ENCODE data around the gene LRMDA.

DNA sequence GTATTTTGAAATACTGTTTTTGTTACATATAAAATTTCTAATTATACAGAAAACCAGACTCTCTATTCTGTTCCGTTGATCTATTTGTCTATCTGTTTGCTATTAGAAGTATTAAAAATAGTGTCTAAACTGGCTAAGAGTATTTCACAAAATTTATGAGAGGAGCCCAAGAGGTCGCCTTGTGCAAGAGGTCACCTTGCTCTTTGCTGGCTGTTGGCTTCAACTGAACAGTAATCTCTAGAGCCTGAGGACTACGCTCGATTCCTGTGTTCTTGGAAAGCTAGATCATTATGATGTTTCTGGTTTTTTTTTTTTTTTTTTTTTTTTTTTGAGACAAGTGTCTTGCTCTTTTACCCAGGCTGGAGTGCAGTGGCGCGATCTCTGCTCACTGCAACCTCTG is 428.6 kb downstream of the LRMDA start:
- no peak for TF ChIP-seq POLR2AphosphoS5 (IDR thresholded peaks at IDR 0.05; ENCODE audit: insufficient read depth, low read depth, low read length)
- TF ChIP-seq, protein P1, sequence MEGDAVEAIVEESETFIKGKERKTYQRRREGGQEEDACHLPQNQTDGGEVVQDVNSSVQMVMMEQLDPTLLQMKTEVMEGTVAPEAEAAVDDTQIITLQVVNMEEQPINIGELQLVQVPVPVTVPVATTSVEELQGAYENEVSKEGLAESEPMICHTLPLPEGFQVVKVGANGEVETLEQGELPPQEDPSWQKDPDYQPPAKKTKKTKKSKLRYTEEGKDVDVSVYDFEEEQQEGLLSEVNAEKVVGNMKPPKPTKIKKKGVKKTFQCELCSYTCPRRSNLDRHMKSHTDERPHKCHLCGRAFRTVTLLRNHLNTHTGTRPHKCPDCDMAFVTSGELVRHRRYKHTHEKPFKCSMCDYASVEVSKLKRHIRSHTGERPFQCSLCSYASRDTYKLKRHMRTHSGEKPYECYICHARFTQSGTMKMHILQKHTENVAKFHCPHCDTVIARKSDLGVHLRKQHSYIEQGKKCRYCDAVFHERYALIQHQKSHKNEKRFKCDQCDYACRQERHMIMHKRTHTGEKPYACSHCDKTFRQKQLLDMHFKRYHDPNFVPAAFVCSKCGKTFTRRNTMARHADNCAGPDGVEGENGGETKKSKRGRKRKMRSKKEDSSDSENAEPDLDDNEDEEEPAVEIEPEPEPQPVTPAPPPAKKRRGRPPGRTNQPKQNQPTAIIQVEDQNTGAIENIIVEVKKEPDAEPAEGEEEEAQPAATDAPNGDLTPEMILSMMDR (IDR thresholded peaks at IDR 0.05; ENCODE audit: extremely low read depth in 1 of 2, insufficient read depth in 1 of 2, low read depth in 1 of 2, low read length in 2 of 2): no peak
- TF ChIP-seq, protein P2, sequence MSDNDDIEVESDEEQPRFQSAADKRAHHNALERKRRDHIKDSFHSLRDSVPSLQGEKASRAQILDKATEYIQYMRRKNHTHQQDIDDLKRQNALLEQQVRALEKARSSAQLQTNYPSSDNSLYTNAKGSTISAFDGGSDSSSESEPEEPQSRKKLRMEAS (IDR thresholded peaks at IDR 0.05; ENCODE audit: insufficient read depth, insufficient read length): no peak
